NOMO-1 treated with DMSO at 0.1 percent for 48 hours (cell line): Measurements from ENCODE around the gene EDEM3.

Experiments used
- DNase-seq: peaks from one replicate; lab custom pipeline; 2025; ENCODE audit not compliant: unreplicated experiment; lab: John Stamatoyannopoulos, UW

Gene EDEM3

GRCh38 chr1:184640505-184640904, 114.2 kb downstream of the EDEM3 start:
- no peak for DNase-seq
